ENCODE results near the gene SCYGR7. TPM values are rescaled to one million over a fixed set of nuclear protein-coding genes. Genes with fewer than 3 reads are reported as not detected.

Gene SCYGR7
- total RNA-seq, 1 donor from 2014 or later: not detected

GRCh38 chr2:227765788-227766372, 37.7 kb downstream of the SCYGR7 start:
- no peak for TF ChIP-seq CTCF (IDR thresholded peaks at IDR 0.05; ENCODE audit: insufficient read depth, low read length, poor library complexity, severe bottlenecking)
- no peak for DNase-seq (ENCODE audit: low read depth)

GRCh38 chr2:227766373-227766883, 38.3 kb downstream of the SCYGR7 start:
- Histone ChIP-seq H3K4me3 (ENCODE audit: low read depth, low read length) (no peak overlapping the region), H3K27me3 (ENCODE audit: control insufficient read depth, insufficient read depth, low read length) (no peaks in the 10 kb centered on the region), H3K36me3 (ENCODE audit: control insufficient read depth, insufficient read depth, low read length) (no peaks in the 10 kb centered on the region)
- DNase-seq (ENCODE audit: low read depth): no peak
- TF ChIP-seq CTCF (IDR thresholded peaks at IDR 0.05; ENCODE audit: insufficient read depth, low read length, poor library complexity, severe bottlenecking): peak; percentile 83

More at GRCh38 chr2:227765788-227766372, 37.7 kb downstream of the SCYGR7 start:
- Histone ChIP-seq H3K4me3 (ENCODE audit: low read depth, low read length) (no peak overlapping the region), H3K36me3 (ENCODE audit: control insufficient read depth, insufficient read depth, low read length) (no peaks in the 10 kb centered on the region), H3K27me3 (ENCODE audit: control insufficient read depth, insufficient read depth, low read length) (no peaks in the 10 kb centered on the region)

GRCh38 chr2:227767830-227768229, 39.7 kb downstream of the SCYGR7 start:
- TF ChIP-seq CTCF (IDR thresholded peaks at IDR 0.05; ENCODE audit: insufficient read depth, low read length, poor library complexity, severe bottlenecking): no peak
- Histone ChIP-seq H3K36me3 (ENCODE audit: control insufficient read depth, insufficient read depth, low read length) (no peaks in the 10 kb centered on the region), H3K27me3 (ENCODE audit: control insufficient read depth, insufficient read depth, low read length) (no peaks in the 10 kb centered on the region), H3K4me3 (ENCODE audit: low read depth, low read length) (no peak overlapping the region)
- DNase-seq (ENCODE audit: low read depth): no peak

GRCh38 chr2:227772197-227772661, 44.1 kb downstream of the SCYGR7 start:
- H3K4me3 ChIP-seq (ENCODE audit: low read depth, low read length): no peak overlapping the region

GRCh38 chr2:227772932-227773331, 44.8 kb downstream of the SCYGR7 start:
- H3K36me3 ChIP-seq (ENCODE audit: control insufficient read depth, insufficient read depth, low read length): no peaks in the 10 kb centered on the region
- TF ChIP-seq CTCF (IDR thresholded peaks at IDR 0.05; ENCODE audit: insufficient read depth, low read length, poor library complexity, severe bottlenecking): no peak
- DNase-seq (ENCODE audit: low read depth): no peak
- H3K27me3 ChIP-seq (ENCODE audit: control insufficient read depth, insufficient read depth, low read length): no peaks in the 10 kb centered on the region
- H3K4me3 ChIP-seq (ENCODE audit: low read depth, low read length): no peak overlapping the region

More at GRCh38 chr2:227772197-227772661, 44.1 kb downstream of the SCYGR7 start:
- no peaks in the 10 kb centered on the region for H3K27me3 ChIP-seq (ENCODE audit: control insufficient read depth, insufficient read depth, low read length)
- no peaks in the 10 kb centered on the region for H3K36me3 ChIP-seq (ENCODE audit: control insufficient read depth, insufficient read depth, low read length)
- no peak for DNase-seq (ENCODE audit: low read depth)
- TF ChIP-seq CTCF (IDR thresholded peaks at IDR 0.05; ENCODE audit: insufficient read depth, low read length, poor library complexity, severe bottlenecking): no peak
